Activated T-helper 1 cell treated with anti-CD3 and anti-CD28 coated beads, Interleukin-12 subunit alpha, Interleukin-12 subunit beta, Interleukin-2, Interleukin-4 antibody, amounts not matched to agents 30 ng/mL and 10 ng/mL and 1 ng/mL, durations not matched to agents 14 hours and 24 hours and 36 hours (primary cell): ENCODE results near the gene CLDN24. TPM values are rescaled to one million over a fixed set of nuclear protein-coding genes. Genes with fewer than 3 reads are reported as not detected.

ENCODE experiments used
- DNase-seq: peaks from one replicate; pipeline ENCODE4 v3.0.0; 2021; ENCODE audit warnings: low spot score
- H3K27ac Mint-ChIP-seq: one replicate; pipeline ENCODE4 v1.8.0; 2021; ENCODE audit warnings: mild to moderate bottlenecking, mixed read lengths
- H3K27me3 Mint-ChIP-seq: one replicate; pipeline ENCODE4 v1.8.0; 2022; ENCODE audit warnings: mild to moderate bottlenecking, moderate library complexity, mixed read lengths; ENCODE audit not compliant: insufficient read depth
- H3K36me3 Mint-ChIP-seq: one replicate; pipeline ENCODE4 v1.8.0; 2021; ENCODE audit warnings: low read depth, mixed read lengths
- H3K4me1 Mint-ChIP-seq: one replicate; pipeline ENCODE4 v1.8.0; 2021; ENCODE audit warnings: low read depth, mixed read lengths
- H3K4me3 Mint-ChIP-seq: one replicate; pipeline ENCODE4 v1.8.0; 2021; ENCODE audit warnings: mild to moderate bottlenecking, moderate library complexity, mixed read lengths
- H3K9me3 Mint-ChIP-seq: one replicate; pipeline ENCODE4 v1.8.0; 2021; ENCODE audit warnings: mixed read lengths
- intact Hi-C: fragments of 100-400 bp; cut with micrococcal nuclease; formaldehyde crosslinking; loops from one replicate; pipeline ENCODE4 v1.15.1; 2024
- total RNA-seq: library from RNA; stranded (reverse); gene quantifications from 2 replicates; pipeline ENCODE4 v1.2.3, GENCODE V29; 2022

Gene CLDN24
- total RNA-seq, 1 donor from 2014 or later: not detected

DNA sequence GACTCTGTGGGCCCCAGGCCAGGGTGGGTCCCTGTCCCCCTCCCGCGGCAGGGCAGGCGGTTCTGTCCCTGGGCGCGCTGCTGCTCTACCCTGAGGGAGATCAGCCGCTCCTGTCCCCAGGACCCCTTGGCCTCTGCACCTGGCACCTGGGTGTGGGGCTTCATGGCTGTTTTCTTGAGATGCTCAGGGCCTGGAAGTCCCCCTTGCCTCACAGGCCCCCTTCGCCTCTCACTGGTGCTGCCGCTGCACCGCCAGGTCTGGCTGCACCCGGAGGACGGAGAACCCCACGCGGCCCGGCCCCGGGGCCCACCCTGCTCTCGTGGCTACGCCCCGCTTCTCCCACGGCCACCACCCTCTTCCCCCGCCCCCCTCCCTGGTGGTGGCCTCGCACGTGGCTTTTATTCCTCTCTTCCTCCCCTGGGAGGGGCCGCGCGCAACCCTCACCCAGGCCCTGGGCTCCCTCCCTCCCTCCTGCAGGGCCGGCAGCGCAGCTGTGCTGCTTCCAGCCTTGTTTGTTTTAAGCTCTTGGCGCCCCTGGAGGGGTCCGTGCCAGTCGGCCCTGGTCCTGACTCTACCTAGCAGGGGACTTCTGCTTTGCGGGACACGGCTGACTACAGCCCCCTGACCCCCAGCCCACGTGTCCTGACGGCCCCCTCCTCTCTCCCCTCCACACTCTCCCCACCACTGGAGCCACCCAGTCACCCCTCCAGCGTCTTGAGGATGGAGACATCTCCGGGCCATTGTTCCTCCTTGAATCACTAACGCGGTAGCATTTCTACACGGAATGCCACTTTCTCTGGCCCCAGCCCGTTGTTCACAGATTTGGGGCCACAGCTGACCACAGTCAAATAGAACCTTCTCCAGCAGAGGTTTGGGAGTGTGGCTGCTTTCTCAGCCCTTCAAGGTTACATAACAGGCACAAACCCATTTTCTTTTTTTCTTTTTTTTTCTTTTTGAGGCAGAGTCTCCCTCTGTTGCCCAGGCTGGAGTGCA, 20.6 kb upstream of the CLDN24 start:
- Mint-ChIP-seq H3K9me3 (no peaks in the 10 kb centered on the region), H3K4me3 (no peak overlapping the region), H3K27ac (no peak overlapping the region), H3K27me3 (peaks cover 8% of the 10 kb centered on the region), H3K36me3 (no peaks in the 10 kb centered on the region), H3K4me1 (no peaks in the 10 kb centered on the region)
- intact Hi-C loops: no loop called here
- DNase-seq: no peak

DNA sequence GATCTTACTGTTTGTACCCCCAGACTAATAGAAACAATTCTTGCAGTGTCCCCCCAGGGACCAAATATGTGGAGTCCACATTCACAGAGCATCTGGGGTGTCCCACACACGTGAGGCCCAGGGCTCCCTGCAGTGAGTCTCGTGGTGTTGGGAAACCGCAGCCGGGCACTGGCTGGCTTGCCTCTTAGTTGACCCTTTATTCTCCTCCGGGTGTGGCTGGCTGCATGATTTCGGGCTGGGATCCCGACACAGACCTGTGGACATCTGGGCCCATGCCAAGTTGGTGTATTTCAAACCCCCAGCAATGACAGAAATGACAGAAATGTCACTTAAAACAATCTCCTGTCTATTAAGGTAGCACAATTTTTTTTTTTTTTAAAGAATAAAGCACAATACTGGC, 15.6 kb upstream of the CLDN24 start:
- no peak overlapping the region for H3K27ac Mint-ChIP-seq
- intact Hi-C loops: no loop called here
- H3K9me3 Mint-ChIP-seq: no peaks in the 10 kb centered on the region
- peaks cover 7% of the 10 kb centered on the region for H3K4me1 Mint-ChIP-seq
- no peaks in the 10 kb centered on the region for H3K36me3 Mint-ChIP-seq
- no peak for DNase-seq
- H3K27me3 Mint-ChIP-seq: peaks cover 6% of the 10 kb centered on the region
- no peak overlapping the region for H3K4me3 Mint-ChIP-seq

DNA sequence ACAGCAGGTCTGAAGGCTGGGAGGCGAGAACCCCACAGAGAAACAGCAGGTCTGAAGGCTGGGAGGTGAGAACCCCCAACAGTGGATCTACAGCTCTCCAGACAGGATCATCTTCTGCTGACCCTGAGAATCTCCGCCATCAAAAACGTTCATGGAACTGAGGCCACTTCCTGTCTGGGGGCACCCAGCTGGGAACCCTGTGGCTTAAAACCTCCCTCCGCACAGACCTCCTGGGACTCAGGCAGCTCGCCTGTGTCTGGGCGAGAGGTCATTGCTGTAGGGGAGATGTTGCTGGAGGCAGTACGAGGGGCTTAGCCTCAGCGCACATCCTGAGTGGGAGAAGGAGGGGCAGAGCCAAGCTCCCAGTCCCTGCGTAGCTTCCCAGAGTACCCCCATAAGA, 15.1 kb upstream of the CLDN24 start:
- Mint-ChIP-seq H3K4me3 (no peak overlapping the region), H3K4me1 (peaks cover 7% of the 10 kb centered on the region), H3K27ac (no peak overlapping the region), H3K36me3 (no peaks in the 10 kb centered on the region), H3K9me3 (no peaks in the 10 kb centered on the region), H3K27me3 (peaks cover 6% of the 10 kb centered on the region)
- no peak for DNase-seq
- intact Hi-C loops: no loop called here

DNA sequence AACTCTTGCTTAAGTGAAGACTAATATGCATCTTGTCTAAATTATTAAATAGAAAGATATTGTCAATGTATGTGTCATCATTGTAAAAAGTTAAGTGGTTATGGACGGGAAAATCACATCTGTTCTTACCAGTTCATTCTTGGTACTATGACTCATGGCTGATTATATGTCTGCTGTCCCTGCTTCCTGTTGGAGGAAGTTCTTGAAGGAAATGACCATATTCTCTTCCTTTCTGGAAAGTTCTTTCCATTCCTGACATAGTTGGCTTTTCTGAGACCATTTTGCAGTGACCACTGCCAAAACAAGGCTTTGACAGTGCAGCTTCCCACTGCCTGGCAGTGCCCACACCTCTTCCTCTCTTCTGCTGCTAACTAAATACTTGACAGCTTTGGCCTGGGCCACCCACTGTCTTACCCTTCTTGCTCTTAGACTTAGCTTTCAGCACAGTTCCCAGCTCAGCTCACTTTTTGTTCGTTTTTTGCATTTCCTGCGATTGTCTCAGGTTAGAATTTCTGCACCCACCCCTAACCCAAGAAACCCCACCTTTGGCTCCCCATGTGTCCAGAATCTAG, 13.2 kb upstream of the CLDN24 start:
- Mint-ChIP-seq H3K4me3 (no peak overlapping the region), H3K27me3 (peaks cover 6% of the 10 kb centered on the region), H3K4me1 (peaks cover 7% of the 10 kb centered on the region), H3K27ac (no peak overlapping the region), H3K36me3 (no peaks in the 10 kb centered on the region), H3K9me3 (no peaks in the 10 kb centered on the region)
- intact Hi-C loops: no loop called here
- DNase-seq: no peak

DNA sequence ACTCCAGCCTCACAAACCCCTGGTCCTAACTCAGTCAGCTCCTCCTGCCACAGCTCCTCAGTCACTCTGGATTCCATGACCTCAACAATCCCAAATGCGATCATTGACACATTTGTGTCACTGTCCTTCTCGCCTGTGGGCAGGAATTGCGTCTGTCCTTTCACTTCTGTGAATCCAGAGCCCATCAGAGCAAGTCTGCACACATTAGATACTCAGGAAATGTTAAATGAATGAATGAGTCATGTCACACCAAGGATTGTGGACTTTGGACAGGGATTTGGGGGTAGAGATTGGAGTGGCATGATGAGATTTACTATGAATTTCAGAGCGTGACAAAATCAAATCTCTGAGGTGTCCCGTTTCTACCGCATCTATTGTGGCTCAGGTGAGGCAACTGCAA, 11.8 kb upstream of the CLDN24 start:
- no peak overlapping the region for H3K4me3 Mint-ChIP-seq
- H3K36me3 Mint-ChIP-seq: no peaks in the 10 kb centered on the region
- peaks cover 4% of the 10 kb centered on the region for H3K27me3 Mint-ChIP-seq
- no peak overlapping the region for H3K27ac Mint-ChIP-seq
- no peak for DNase-seq
- intact Hi-C loops: no loop called here
- peaks cover 7% of the 10 kb centered on the region for H3K4me1 Mint-ChIP-seq
- no peaks in the 10 kb centered on the region for H3K9me3 Mint-ChIP-seq

DNA sequence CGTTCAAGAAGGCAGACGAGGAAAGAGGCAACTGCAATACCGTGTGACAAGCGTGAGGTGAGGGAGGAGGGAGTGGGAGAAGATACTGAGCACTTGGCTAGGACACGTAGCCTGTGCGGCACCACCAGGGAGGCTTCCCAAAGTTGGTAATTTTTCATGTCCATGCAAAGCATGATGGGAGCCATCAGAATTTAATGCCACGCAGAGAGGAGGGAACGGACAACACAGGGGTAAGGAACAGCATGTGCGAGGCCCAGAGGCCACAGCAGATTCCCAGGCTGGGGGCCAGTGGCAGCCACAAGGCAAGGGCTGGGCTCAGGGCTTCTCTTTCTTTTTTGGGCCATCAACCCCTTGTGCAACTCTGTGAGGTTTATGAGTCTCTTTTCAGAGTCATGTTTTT, 11.0 kb upstream of the CLDN24 start:
- Mint-ChIP-seq H3K9me3 (no peaks in the 10 kb centered on the region), H3K27ac (no peak overlapping the region), H3K36me3 (no peaks in the 10 kb centered on the region), H3K4me3 (no peak overlapping the region), H3K4me1 (peaks cover 7% of the 10 kb centered on the region), H3K27me3 (peaks cover 4% of the 10 kb centered on the region)
- intact Hi-C loops: no loop called here
- DNase-seq: no peak

DNA sequence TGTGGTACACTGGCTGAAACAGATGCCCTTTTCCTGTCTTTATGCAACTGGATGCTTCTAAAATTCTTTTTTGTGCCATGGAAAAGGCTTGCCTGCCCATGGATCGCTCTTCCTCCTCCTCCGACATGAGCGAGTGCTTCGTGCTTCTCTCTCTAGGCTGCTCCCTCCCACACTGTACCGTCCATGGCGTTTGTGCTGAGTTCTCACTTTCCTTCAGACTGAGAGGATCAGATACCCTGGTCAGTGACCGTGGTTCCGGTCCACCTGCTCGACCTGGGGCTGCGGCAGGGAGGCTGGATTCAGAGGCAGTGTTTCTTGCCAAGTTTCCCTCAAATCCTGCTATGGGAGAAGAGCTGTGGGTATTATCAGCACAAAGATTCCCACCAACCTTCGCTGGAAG, 10.2 kb upstream of the CLDN24 start:
- H3K9me3 Mint-ChIP-seq: no peaks in the 10 kb centered on the region
- H3K36me3 Mint-ChIP-seq: no peaks in the 10 kb centered on the region
- no peak for DNase-seq
- no peak overlapping the region for H3K27ac Mint-ChIP-seq
- H3K4me3 Mint-ChIP-seq: no peak overlapping the region
- H3K4me1 Mint-ChIP-seq: peaks cover 7% of the 10 kb centered on the region
- intact Hi-C loops: no loop called here
- H3K27me3 Mint-ChIP-seq: peaks cover 4% of the 10 kb centered on the region

DNA sequence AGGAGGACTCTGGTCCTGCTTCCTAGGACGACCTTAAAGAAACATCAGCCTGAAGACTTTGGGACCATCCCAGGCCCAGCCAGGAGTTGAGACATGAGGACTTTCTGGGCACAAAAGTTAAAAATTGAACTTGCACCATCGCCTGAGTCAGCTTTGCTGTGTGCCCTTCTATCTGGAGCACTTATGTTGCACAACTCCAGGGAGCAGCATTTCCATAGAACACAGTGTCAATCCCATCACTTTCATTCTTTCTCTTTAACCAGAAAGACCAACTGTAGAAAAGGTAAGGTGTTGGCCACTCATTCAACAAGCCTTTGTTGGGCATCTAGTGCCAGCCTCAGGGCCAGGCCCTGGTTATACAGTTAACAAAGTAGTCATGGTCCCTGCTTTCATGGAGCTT, 8.6 kb upstream of the CLDN24 start:
- Mint-ChIP-seq H3K27me3 (peaks cover 4% of the 10 kb centered on the region), H3K36me3 (no peaks in the 10 kb centered on the region), H3K4me3 (no peak overlapping the region), H3K4me1 (peaks cover 6% of the 10 kb centered on the region), H3K27ac (no peak overlapping the region), H3K9me3 (no peaks in the 10 kb centered on the region)
- DNase-seq: no peak
- intact Hi-C loops: no loop called here

DNA sequence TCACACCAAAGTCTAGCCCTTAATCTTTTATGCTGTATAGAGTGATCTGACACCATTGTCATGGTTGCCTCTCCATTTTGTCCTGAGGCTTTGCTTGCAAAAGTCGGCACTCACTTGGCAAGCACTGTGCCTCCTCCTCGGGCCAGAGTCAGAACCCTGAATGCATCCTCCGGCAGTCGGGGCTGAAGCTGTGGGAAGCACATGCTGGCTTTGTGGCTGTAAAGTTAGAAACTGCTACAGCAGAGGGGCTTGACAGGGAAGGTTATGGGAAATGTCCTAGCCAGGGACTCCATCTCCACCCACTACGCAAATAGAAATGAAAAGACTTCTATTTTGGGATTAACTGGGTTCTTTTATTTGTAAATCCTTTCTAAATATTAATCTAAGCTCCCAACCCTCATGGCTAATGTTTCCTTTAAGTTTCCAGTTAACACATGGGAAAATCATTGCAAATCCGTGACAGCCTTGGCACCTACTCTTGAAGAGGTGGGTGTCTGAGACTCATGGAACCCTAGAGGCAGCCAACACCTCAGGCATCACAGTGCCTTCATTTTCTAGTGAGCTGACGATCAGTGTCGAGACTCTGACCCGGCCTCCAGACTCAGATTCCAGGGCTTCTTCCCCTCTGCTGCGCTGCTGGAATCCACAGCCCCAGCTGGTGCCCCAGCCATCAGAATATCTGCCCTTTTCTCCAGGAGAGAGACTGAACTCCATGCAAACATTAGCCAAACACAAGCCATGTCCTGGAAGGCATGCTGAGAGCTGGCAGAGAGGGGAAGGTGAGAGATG, 7.9 kb upstream of the CLDN24 start:
- intact Hi-C loops: no loop called here
- DNase-seq: no peak
- no peaks in the 10 kb centered on the region for H3K36me3 Mint-ChIP-seq
- H3K4me1 Mint-ChIP-seq: no peaks in the 10 kb centered on the region
- H3K27me3 Mint-ChIP-seq: peaks cover 4% of the 10 kb centered on the region
- no peak overlapping the region for H3K27ac Mint-ChIP-seq
- H3K9me3 Mint-ChIP-seq: no peaks in the 10 kb centered on the region
- no peak overlapping the region for H3K4me3 Mint-ChIP-seq

DNA sequence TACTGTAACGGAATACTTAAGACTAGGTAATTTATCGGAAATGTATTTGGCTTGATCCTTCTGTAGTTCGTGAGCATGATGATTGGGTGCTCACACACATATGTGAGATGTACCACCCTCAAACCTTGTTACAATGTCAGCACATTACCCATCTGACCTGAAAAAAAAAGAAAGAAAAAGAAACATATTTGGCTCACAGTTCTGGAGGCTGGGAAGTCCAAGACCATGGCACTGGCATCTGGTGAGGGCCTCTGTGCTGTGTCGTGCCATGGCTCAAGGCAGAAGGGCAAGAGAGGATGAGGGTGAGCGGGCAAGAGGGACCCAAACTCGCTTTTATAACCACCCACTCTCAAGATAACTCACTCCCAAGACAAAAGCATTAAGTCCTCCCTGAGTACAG, 7.0 kb upstream of the CLDN24 start:
- no peaks in the 10 kb centered on the region for H3K36me3 Mint-ChIP-seq
- H3K4me3 Mint-ChIP-seq: no peak overlapping the region
- peaks cover 4% of the 10 kb centered on the region for H3K27me3 Mint-ChIP-seq
- H3K4me1 Mint-ChIP-seq: no peaks in the 10 kb centered on the region
- no peak overlapping the region for H3K27ac Mint-ChIP-seq
- no peak for DNase-seq
- intact Hi-C loops: no loop called here
- no peaks in the 10 kb centered on the region for H3K9me3 Mint-ChIP-seq

DNA sequence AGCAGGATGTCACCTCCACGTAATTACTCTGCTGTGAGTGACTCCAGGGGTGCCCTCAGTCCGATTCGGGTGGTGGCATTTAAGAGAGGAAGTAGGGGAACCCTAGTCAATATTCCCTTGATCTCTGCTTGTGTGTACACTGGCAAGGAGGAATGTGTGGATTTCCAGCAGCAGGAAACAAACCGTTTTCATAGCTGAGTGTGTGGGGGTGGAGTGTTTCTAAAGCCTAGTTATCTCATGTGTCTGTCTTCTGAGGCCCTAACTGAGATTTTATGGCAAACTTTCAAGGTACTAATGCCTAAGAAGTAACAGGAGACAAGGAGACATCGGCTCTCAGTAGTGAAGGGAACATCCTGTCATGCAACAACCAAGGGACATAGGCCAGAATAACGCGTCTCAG, 6.6 kb upstream of the CLDN24 start:
- no peak for DNase-seq
- no peaks in the 10 kb centered on the region for H3K4me1 Mint-ChIP-seq
- H3K27ac Mint-ChIP-seq: no peak overlapping the region
- no peak overlapping the region for H3K4me3 Mint-ChIP-seq
- H3K27me3 Mint-ChIP-seq: peaks cover under 1% of the 10 kb centered on the region
- no peaks in the 10 kb centered on the region for H3K36me3 Mint-ChIP-seq
- intact Hi-C loops: no loop called here
- H3K9me3 Mint-ChIP-seq: no peaks in the 10 kb centered on the region

DNA sequence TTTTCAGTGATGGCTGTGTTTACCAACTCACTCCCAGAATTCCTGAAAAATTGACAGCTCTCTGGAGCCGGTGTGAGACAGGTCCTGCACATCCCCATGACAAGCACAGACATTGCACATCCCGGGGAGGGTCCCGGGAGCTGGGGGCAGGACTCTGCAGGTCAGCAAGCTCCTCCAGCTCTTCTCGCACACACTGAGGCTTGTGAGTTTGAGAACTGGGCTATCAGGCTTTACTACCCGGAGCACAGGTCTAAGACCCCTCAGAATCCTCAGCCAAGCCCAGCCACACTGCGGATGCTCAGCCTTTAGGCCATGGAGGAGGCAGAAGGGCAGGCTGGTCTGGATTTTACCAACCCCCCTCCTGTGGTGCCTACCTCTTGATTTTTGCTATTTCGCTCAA, 5.6 kb upstream of the CLDN24 start:
- no peak overlapping the region for H3K4me3 Mint-ChIP-seq
- H3K36me3 Mint-ChIP-seq: no peaks in the 10 kb centered on the region
- H3K27me3 Mint-ChIP-seq: no peaks in the 10 kb centered on the region
- DNase-seq: no peak
- no peaks in the 10 kb centered on the region for H3K9me3 Mint-ChIP-seq
- H3K4me1 Mint-ChIP-seq: no peaks in the 10 kb centered on the region
- H3K27ac Mint-ChIP-seq: no peak overlapping the region
- intact Hi-C loops: no loop called here

DNA sequence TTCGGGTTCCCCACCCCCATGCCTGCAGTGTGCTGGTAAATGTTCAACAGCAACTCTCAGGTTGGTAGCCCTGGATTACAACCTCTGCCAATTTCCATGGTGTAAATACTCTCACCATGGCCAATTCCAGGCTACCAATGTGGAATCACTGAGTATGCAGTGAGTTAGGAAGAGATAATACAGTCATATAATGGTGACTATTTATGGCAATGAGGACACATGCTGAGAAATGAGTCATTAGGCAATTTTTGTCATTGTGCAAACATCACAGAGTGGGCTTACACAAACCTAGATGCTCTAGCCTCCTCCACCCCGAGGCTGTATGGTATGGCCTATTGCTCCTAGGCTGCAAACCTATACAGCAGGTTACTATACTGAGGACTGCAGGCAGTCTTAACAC, 4.6 kb upstream of the CLDN24 start:
- H3K27me3 Mint-ChIP-seq: no peaks in the 10 kb centered on the region

More for the DNA sequence above, 4.6 kb upstream of the CLDN24 start:
- Mint-ChIP-seq H3K27ac (no peak overlapping the region), H3K4me3 (no peak overlapping the region), H3K4me1 (peaks cover under 1% of the 10 kb centered on the region), H3K36me3 (no peaks in the 10 kb centered on the region), H3K9me3 (no peaks in the 10 kb centered on the region)
- intact Hi-C loops: no loop called here
- no peak for DNase-seq
